GM18861 (cell line): ENCODE data around the gene USP24.

Experiments used
- ATAC-seq: cut with Tn5 transposase; IDR thresholded peaks from one replicate; pipeline ENCODE4 v1.9.1; 2021; ENCODE audit not compliant: unreplicated experiment

USP24 gene

GRCh38 chr1:55070293-55071164 is 144.6 kb downstream of the USP24 start:
- ATAC-seq, result no peak

GRCh38 chr1:55069280-55069679 is 145.9 kb downstream of the USP24 start:
- no peak for ATAC-seq

GRCh38 chr1:55068638-55069037 is 146.5 kb downstream of the USP24 start:
- ATAC-seq, result no peak

GRCh38 chr1:55067914-55068313 is 147.2 kb downstream of the USP24 start:
- ATAC-seq, result no peak

GRCh38 chr1:55067022-55067778 is 148.0 kb downstream of the USP24 start:
- no peak for ATAC-seq

- ATAC-seq, result no peak
Measured at GRCh38 chr1:55065648-55066047, 149.5 kb downstream of the USP24 start.

- ATAC-seq, result no peak
Measured at GRCh38 chr1:55064861-55065263, 150.3 kb downstream of the USP24 start.

GRCh38 chr1:55064071-55064581 is 151.0 kb downstream of the USP24 start:
- ATAC-seq, result no peak

GRCh38 chr1:55063577-55063942 is 151.6 kb downstream of the USP24 start:
- no peak for ATAC-seq

- no peak for ATAC-seq
Measured at GRCh38 chr1:55062801-55063576, 152.2 kb downstream of the USP24 start.

GRCh38 chr1:55061706-55062321 is 153.3 kb downstream of the USP24 start:
- ATAC-seq, result no peak

- ATAC-seq, result no peak
Measured at GRCh38 chr1:55061000-55061705, 154.0 kb downstream of the USP24 start.

- ATAC-seq, result no peak
Measured at GRCh38 chr1:55060133-55060999, 154.8 kb downstream of the USP24 start.

GRCh38 chr1:55059302-55060132 is 155.6 kb downstream of the USP24 start:
- no peak for ATAC-seq

GRCh38 chr1:55057956-55058298 is 157.2 kb downstream of the USP24 start:
- no peak for ATAC-seq

- ATAC-seq, result no peak
Measured at GRCh38 chr1:55057270-55057955, 157.8 kb downstream of the USP24 start.

GRCh38 chr1:55056632-55056992 is 158.6 kb downstream of the USP24 start:
- no peak for ATAC-seq
